Keratinocyte (primary cell): Measurements from ENCODE around the gene GRK3. TPM values are rescaled to one million over a fixed set of nuclear protein-coding genes. Genes with fewer than 3 reads are reported as not detected.

Experiments
- DNase-seq: peaks from one replicate; pipeline ENCODE4 v3.0.0-alpha.2; 2011; ENCODE audit warnings: low read depth, missing footprints, low spot score
- FAIRE-seq: peaks from 2 replicates; lab custom pipeline; 2011; peaks lifted over from hg19 to GRCh38; lab: Jason Lieb, UNC
- H2AFZ ChIP-seq: 2 replicates; pipeline ENCODE4 v1.6.0; 2012; ENCODE audit warnings: low read length, control low read depth, inconsistent platforms; ENCODE audit not compliant: control insufficient read depth
- H3K27ac ChIP-seq: 2 replicates; pipeline ENCODE4 v1.5.1; 2011; ENCODE audit warnings: low read length; ENCODE audit not compliant: control insufficient read depth, insufficient read depth
- H3K27me3 ChIP-seq: 3 replicates; pipeline ENCODE4 v1.6.0; 2011; ENCODE audit warnings: low read length; ENCODE audit not compliant: control insufficient read depth, insufficient read depth; ENCODE audit errors: extremely low read depth
- H3K36me3 ChIP-seq, 2 experiments: 2 replicates in 1 of 2; 3 replicates in 1 of 2; pipeline ENCODE4 v1.5.1; 2011; ENCODE audit warnings: low read length in 2 of 2, mild to moderate bottlenecking in 1 of 2; ENCODE audit not compliant: control insufficient read depth in 2 of 2, insufficient read depth in 2 of 2; ENCODE audit errors: extremely low read depth in 1 of 2
- H3K4me1 ChIP-seq: 3 replicates; pipeline ENCODE4 v1.5.1; 2011; ENCODE audit warnings: low read length; ENCODE audit not compliant: control insufficient read depth, insufficient read depth; ENCODE audit errors: extremely low read depth
- H3K4me2 ChIP-seq: 3 replicates; pipeline ENCODE4 v1.6.0; 2011; ENCODE audit warnings: low read depth, low read length; ENCODE audit not compliant: control insufficient read depth, insufficient read depth; ENCODE audit errors: extremely low read depth
- H3K4me3 ChIP-seq, 3 experiments: fragments of 200-600 bp in 1 of 3; sonication (generic) in 1 of 3; 2 replicates in 2 of 3; 3 replicates in 1 of 3; pipeline ENCODE4 v1.5.1; 2011 to 2016; ENCODE audit warnings: low read length in 3 of 3, mild to moderate bottlenecking in 3 of 3, control low read depth in 2 of 3, inconsistent platforms in 1 of 3, low read depth in 1 of 3, mixed read lengths in 1 of 3, mixed run types in 1 of 3, moderate library complexity in 1 of 3; ENCODE audit not compliant: control insufficient read depth in 2 of 3, insufficient read depth in 2 of 3; ENCODE audit errors: extremely low read depth in 1 of 3
- H3K79me2 ChIP-seq: 2 replicates; pipeline ENCODE4 v1.6.0; 2012; ENCODE audit warnings: low read length; ENCODE audit not compliant: control insufficient read depth, insufficient read depth
- H3K9ac ChIP-seq: 3 replicates; pipeline ENCODE4 v1.6.0; 2011; ENCODE audit warnings: low read length; ENCODE audit not compliant: control insufficient read depth, insufficient read depth; ENCODE audit errors: extremely low read depth
- H3K9me1 ChIP-seq: 3 replicates; pipeline ENCODE4 v1.6.0; 2011; ENCODE audit warnings: low read length; ENCODE audit not compliant: control insufficient read depth, insufficient read depth; ENCODE audit errors: extremely low read depth
- H3K9me3 ChIP-seq: 2 replicates; pipeline ENCODE4 v1.5.1; 2012; ENCODE audit warnings: low read depth, low read length; ENCODE audit not compliant: control insufficient read depth
- H4K20me1 ChIP-seq: 3 replicates; pipeline ENCODE4 v1.6.0; 2011; ENCODE audit warnings: low read length; ENCODE audit not compliant: control insufficient read depth, insufficient read depth; ENCODE audit errors: extremely low read depth
- CTCF ChIP-seq, 3 experiments: IDR thresholded peaks in 1 of 3; conservative IDR thresholded peaks in 1 of 3; optimal IDR thresholded peaks in 1 of 3; 2 replicates in 2 of 3; 3 replicates in 1 of 3; pipeline versions ENCODE3 to v1.5.1; 2011; ENCODE audit warnings: low read length in 3 of 3, mild to moderate bottlenecking in 3 of 3, moderate library complexity in 2 of 3, control low read depth in 1 of 3, inconsistent platforms in 1 of 3; ENCODE audit not compliant: insufficient read depth in 2 of 3; ENCODE audit errors: extremely low read depth in 1 of 3
- EZH2 ChIP-seq: IDR thresholded peaks from one replicate; pipeline ENCODE4 v1.6.1; 2012; ENCODE audit warnings: inconsistent platforms, mild to moderate bottlenecking, low read length, moderate library complexity
- dilution Hi-C: fragments of 300-500 bp; cut with MboI; formaldehyde crosslinking; loops from one replicate; pipeline ENCODE4 v1.7.0; 2020; ENCODE audit warnings: low sequenced_read_pairs; ENCODE audit not compliant: extremely low pct_ligation_motif_present
- polyA plus RNA-seq, 5 experiments: library from polyadenylated mRNA; depleted of rRNA in 3 of 5; stranded (reverse) in 3 of 5; stranded (forward) in 1 of 5; unstranded in 1 of 5; fragments of >200 nt; gene quantifications; 1 replicate in 1 of 5; 2 replicates in 3 of 5; 3 replicates in 1 of 5; pipeline versions ENCODE4 v1.2.1 to v1.2.3, GENCODE V29; 2011 to 2012; ENCODE audit warnings: missing spikeins in 2 of 5, low read depth in 1 of 5, low replicate concordance in 1 of 5

GRK3 gene
- polyA plus RNA-seq, 1 donor (not counting 4 experiments of a cell fraction or from before 2014, with no cell fraction given), result 8.1 TPM

GRCh38 chr22:25641650-25642049 is 77.2 kb downstream of the GRK3 start:
- H3K4me3 ChIP-seq, result no peak overlapping the region
- H3K4me1 ChIP-seq, result peaks cover 4% of the 10 kb centered on the region
- DNase-seq (no peak), FAIRE-seq (no peak)
- TF ChIP-seq CTCF (optimal IDR thresholded peaks at IDR 0.05 in 1 of 3, IDR thresholded peaks at IDR 0.05 in 1 of 3, conservative IDR thresholded peaks at IDR 0.05 in 1 of 3; ENCODE audit: extremely low read depth in 1 of 3, insufficient read depth in 2 of 3, low read length in 3 of 3) (no peak), EZH2 (no peak)
- dilution Hi-C loops, result no loop called here
- H3K27ac ChIP-seq, result no peak overlapping the region
- H4K20me1 ChIP-seq, result no peaks in the 10 kb centered on the region
- no peaks in the 10 kb centered on the region for H3K27me3 ChIP-seq
- H3K36me3 ChIP-seq, result no peaks in the 10 kb centered on the region
- H2AFZ ChIP-seq, result no peak overlapping the region
- H3K4me2 ChIP-seq, result no peak overlapping the region
- no peak overlapping the region for H3K9ac ChIP-seq
- H3K9me1 ChIP-seq, result no peaks in the 10 kb centered on the region
- H3K79me2 ChIP-seq, result no peaks in the 10 kb centered on the region
- H3K9me3 ChIP-seq, result no peaks in the 10 kb centered on the region

- no peak overlapping the region for H3K4me3 ChIP-seq
- dilution Hi-C loops, result no loop called here
- DNase-seq (no peak), FAIRE-seq (no peak)
- H3K9me3 ChIP-seq, result no peaks in the 10 kb centered on the region
- H3K9ac ChIP-seq, result no peak overlapping the region
- H2AFZ ChIP-seq, result no peak overlapping the region
- H3K27ac ChIP-seq, result no peak overlapping the region
- no peaks in the 10 kb centered on the region for H3K27me3 ChIP-seq
- H3K4me2 ChIP-seq, result no peak overlapping the region
- no peaks in the 10 kb centered on the region for H3K36me3 ChIP-seq
- TF ChIP-seq EZH2 (no peak), CTCF (optimal IDR thresholded peaks at IDR 0.05 in 1 of 3, IDR thresholded peaks at IDR 0.05 in 1 of 3, conservative IDR thresholded peaks at IDR 0.05 in 1 of 3; ENCODE audit: extremely low read depth in 1 of 3, insufficient read depth in 2 of 3, low read length in 3 of 3) (no peak)
- no peaks in the 10 kb centered on the region for H3K9me1 ChIP-seq
- H3K79me2 ChIP-seq, result no peaks in the 10 kb centered on the region
- no peaks in the 10 kb centered on the region for H4K20me1 ChIP-seq
- no peaks in the 10 kb centered on the region for H3K4me1 ChIP-seq
Observed at GRCh38 chr22:25643232-25644000, 78.9 kb downstream of the GRK3 start.
